ELF-1 (cell line): Measurements from ENCODE around the gene ZBTB9.

Experiments
- DNase-seq: peaks from one replicate; pipeline ENCODE4 v3.0.0-alpha.2; 2016; ENCODE audit warnings: low read depth, low spot score

ZBTB9 gene

DNA sequence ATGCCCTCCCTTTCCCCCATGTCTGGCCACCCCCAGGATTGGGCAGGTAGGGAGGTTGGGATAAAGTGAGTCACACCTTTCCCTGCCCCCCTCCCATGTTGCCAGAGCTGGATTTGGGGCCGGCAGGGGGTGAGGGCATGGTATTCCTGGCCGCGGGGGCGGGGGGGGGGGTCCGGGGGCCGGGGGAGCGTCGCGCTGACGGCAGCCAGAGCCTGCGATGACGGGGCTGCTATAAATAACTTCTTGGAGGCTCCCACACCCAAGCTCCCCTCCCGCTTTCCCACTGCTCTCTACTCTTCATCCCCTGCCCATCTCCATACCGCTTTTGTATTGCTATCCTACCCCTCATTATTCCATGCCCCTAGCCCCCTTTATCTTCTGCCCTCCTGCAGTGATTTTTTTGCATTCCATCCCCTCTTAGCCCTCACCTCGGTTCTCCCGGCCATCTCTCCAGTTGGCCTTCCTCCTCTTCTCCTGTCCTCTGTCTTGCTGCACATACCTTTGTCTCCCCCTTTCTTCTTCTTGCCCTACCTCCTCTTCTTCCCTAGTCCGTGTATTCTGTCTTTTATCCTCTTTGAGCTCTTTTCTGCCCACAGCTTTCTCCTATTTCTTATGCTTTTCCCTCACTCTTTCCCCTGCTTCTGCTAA, 20.7 kb upstream of the ZBTB9 start:
- DNase-seq: peak; percentile 27

DNA sequence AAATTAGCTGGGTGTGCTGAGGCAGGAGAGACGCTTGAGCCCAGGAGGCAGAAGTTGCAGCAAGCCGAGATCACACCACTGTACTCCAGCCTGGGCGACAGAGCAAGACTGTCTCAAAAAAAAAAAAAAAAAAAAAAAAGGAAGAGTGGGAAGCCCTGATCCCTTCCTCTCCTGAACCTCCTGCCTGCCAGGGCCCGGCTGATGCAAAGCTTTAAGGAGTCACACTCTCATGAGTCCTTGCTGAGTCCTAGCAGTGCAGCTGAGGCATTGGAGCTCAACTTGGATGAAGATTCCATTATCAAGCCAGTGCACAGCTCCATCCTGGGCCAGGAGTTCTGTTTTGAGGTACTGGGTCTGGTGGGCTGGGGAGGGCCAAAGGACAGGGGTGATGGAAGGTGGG, 19.4 kb upstream of the ZBTB9 start:
- DNase-seq: no peak

DNA sequence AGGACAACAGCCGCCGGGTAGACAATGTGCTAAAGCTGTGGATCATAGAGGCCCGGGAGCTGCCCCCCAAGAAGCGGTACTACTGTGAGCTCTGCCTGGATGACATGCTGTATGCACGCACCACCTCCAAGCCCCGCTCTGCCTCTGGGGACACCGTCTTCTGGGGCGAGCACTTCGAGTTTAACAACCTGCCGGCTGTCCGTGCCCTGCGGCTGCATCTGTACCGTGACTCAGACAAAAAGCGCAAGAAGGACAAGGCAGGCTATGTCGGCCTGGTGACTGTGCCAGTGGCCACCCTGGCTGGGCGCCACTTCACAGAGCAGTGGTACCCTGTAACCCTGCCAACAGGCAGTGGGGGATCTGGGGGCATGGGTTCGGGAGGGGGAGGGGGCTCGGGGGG, 16.7 kb upstream of the ZBTB9 start:
- DNase-seq: no peak

DNA sequence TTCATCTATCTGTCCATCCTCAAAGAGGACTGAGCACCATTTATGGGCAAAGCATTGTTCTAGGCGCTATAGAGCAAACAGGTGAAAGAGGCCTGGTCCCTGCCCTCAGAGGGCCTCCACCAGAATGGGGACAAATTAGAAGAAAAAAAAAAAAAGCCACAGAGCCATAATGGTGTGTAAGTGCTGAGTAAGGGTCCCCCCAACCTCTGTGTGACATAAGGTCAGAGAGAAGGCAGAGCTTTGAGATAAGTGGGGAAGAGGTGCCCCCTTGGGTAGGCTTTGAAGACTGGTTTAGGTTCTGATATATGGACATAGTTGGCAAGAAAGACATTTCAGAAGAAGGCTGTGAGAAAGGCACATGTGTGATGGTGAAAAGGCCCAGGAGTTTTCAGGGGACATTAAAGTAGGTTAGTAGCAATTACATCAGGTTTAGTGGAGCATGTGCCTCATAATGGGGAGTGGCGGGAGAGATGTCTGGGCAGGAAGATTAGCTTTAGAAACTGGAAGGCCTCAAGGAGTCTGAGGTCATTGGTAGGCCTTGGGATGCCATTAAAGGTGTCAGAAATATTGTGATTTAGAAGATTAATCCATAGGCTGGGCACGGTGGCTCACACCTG, 15.3 kb upstream of the ZBTB9 start:
- no peak for DNase-seq

DNA sequence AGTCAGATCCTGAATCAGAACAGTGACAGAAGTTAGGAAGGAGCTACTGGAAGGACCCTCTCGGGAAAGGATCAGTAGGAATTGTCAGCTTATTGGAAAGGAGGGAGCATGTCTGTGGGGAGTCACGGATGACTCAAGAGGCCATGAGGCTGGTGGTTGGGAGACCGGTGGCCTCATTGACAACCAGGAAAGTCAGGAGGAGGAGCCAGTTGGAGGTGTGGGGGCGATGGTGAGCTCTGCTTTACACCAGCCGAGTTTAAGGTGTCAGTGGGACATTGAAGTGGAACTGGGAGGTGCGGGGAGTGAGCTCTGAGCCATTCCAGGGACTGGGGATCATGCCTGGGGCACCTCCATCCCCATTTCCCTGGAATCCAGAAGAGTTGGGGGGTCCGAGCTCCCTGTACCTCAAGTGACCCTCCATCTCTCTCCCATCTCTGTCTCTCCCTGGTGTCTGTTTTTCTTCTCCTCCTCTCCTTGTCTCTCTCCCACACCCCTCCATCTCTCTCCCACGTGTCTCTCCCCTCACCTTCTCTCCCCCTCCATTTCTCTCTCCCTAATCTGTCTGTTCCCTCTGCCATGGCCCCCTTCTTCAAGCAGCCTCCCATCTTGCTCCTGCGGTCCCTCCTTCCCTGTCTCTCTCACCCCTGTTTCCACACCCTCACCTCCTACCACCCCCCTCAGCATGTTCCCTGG, 14.3 kb upstream of the ZBTB9 start:
- DNase-seq: no peak

DNA sequence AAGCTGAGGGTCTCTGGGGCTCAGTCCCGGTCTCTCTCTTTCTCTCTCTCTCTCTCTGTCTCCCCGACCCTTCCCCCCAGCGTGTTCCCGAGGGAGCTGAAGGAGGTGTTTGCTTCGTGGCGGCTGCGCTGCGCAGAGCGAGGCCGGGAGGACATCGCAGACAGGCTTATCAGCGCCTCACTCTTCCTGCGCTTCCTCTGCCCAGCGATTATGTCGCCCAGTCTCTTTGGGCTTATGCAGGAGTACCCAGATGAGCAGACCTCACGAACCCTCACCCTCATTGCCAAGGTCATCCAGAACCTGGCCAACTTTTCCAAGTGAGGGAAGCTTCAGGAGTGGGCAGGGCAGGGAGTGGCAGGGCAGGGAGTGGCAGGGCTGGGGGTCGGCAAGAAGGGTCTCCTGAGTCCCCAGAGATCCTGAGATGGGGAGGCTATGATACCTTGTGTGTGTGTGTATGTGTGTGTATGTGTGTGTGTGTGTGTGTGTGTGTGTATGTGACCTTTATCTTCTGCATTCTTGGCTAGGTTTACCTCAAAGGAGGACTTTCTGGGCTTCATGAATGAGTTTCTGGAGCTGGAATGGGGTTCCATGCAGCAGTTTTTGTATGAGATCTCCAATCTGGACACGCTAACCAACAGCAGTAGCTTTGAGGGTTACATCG, 13.6 kb upstream of the ZBTB9 start:
- DNase-seq: no peak

DNA sequence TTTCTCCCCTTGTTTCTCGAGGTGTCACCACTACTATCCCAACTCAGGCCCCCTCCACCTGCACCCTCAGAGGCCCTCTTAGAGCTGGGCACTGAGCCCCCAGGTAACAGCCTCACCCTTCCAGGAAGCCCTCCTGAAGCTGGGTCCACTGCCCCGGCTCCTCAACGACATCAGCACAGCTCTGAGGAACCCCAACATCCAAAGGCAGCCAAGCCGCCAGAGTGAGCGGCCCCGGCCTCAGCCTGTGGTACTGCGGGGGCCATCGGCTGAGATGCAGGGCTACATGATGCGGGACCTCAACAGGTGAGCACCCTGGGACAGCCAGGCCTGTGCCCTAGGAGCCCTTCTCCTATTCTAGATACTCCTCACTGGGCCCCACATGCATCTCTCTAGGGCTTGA, 12.9 kb upstream of the ZBTB9 start:
- no peak for DNase-seq

DNA sequence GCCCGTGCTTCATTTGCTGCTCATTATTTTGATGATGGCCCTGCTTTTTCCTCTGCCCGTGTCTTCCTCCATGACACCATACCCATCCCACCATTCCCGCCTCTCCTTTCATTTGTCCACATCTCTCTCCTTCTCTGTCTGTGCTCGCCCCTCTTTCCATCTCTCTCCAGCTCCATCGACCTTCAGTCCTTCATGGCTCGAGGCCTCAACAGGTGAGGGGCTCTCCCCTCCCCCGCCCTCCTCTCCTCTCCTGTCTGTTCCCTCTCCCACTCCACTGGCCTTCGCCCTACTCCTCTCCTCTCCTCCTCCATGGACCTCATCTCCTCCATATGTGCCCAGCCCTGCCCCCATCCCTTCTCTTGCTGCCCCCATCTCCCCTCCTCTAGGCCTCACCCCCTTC, 12.1 kb upstream of the ZBTB9 start:
- no peak for DNase-seq

DNA sequence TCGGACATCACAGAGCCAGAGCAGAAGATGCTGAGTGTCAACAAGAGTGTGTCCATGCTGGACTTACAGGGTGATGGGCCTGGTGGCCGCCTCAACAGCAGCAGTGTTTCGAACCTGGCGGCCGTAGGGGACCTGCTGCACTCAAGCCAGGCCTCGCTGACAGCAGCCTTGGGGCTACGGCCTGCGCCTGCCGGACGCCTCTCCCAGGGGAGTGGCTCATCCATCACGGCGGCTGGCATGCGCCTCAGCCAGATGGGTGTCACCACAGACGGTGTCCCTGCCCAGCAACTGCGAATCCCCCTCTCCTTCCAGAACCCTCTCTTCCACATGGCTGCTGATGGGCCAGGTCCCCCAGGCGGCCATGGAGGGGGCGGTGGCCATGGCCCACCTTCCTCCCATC, 11.4 kb upstream of the ZBTB9 start:
- DNase-seq: no peak

DNA sequence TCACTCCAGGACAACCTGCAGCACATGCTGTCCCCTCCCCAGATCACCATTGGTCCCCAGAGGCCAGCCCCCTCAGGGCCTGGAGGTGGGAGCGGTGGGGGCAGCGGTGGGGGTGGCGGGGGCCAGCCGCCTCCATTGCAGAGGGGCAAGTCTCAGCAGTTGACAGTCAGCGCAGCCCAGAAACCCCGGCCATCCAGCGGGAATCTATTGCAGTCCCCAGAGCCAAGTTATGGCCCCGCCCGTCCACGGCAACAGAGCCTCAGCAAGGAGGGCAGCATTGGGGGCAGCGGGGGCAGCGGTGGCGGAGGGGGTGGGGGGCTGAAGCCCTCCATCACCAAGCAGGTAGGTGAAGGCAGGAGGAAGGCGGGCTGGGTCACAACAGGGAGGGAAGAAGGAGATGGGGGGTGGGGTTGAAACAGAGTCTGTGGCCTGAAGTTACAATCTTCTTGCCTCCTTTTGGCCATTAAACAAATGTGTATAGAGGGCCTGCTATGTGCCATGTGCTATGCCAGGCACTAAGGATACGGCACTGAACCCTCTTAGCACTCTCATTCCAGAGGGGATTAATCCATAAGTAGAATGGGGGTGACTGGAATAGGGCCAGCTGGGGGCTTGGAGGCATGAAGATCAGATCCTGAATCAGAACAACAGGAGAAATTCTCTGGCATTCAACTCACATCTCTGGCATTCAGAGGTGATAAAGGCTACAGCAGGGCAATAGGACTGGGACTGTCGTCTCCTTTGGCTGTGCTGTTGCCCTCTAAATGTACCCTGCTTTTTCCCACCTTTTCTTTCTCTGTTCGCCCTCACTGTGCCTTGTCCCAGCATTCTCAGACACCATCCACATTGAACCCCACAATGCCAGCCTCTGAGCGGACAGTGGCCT, 10.5 kb upstream of the ZBTB9 start:
- DNase-seq: no peak

DNA sequence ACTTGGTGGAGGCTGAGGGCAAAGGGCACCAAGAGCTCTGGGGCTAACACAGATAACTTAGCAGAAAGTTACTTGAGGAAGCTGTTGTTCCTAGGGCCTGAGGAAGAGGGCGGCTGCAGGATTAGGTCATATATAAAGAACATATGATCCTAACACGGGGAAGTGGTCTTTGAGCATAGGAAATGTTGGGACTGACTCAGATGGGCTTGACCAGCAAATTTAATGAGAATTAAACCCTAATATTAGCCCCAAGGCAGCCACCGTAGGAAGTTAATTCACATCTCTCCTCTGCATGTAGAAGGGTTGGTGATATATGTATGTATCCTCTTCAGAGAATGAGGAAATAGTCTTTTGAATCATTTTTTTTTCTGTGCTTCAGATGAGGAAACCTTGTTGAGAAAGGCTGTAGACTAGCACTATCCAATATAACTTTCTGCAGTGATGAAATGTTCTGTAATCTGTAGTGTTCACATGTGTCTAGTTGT, 9.2 kb upstream of the ZBTB9 start:
- DNase-seq: no peak

DNA sequence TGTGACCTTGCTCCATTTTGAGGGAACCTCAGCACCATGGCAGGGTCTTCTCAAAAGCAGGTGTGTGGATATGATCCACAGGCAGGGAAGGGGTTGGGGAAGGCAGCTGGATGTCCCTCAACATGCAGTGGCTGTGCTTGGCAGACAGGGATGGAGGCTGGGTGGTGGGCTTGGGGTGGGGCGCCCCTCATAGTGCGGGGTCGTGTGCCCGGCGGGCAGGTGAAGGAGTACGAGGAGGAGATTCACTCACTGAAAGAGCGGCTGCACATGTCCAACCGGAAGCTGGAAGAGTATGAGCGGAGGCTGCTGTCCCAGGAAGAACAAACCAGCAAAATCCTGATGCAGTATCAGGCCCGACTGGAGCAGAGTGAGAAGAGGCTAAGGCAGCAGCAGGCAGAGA, 8.0 kb upstream of the ZBTB9 start:
- no peak for DNase-seq

DNA sequence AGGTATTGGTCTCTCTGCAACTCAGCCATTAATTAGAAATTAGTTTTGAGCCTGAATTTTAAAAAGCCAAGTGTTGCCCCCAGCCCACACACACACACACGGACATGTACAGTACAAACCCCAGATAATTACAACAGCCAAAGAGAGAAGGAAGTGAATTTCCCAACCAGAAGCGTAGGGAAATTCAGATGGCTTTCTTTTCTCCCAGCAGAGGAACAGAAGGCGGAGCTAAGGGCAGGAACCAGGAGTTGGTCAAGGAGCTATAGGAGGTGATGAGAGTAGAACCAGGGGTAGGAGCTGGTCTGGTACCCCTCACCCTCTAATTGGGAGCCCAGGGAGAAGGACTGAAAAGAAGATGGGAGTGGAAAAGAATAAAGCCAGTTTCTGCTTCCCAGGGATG, 3.9 kb upstream of the ZBTB9 start:
- no peak for DNase-seq

DNA sequence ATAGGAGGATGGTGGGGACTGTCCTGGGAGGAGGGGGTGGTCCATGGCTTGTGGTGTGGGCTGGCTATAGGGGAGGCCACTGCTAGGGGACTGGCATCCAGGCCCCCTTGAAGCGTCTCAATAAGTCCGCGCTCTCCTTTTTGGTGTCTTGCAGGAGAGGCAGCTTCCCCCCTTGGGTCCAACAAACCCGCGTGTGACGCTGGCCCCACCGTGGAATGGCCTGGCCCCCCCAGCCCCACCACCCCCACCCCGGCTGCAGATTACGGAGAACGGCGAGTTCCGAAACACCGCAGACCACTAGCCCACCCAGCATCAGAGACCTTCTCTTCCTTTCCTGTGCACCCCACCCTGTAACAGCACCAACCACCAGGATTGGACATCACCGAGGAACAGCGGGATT, 2.8 kb upstream of the ZBTB9 start:
- no peak for DNase-seq

DNA sequence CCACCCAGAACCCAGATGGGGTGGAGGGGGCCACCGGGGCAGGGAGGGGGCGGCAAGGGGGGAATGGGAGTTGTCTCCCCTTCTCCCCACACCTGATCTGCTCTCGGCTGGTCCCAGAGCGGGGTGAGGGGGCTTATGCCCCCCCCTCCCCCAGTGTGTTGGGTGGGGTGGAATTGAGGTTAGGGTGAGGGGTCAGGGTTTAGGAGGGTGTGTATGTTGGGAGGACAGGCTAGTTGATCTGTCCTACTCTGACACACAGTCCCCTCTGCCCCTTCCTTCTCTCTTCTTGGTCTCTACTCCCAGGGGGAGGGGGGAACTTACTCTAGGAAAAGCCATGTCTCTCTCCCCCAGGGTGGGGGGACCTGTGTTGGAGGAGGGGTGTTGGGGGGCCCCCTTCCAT, 1.9 kb upstream of the ZBTB9 start:
- no peak for DNase-seq

DNA sequence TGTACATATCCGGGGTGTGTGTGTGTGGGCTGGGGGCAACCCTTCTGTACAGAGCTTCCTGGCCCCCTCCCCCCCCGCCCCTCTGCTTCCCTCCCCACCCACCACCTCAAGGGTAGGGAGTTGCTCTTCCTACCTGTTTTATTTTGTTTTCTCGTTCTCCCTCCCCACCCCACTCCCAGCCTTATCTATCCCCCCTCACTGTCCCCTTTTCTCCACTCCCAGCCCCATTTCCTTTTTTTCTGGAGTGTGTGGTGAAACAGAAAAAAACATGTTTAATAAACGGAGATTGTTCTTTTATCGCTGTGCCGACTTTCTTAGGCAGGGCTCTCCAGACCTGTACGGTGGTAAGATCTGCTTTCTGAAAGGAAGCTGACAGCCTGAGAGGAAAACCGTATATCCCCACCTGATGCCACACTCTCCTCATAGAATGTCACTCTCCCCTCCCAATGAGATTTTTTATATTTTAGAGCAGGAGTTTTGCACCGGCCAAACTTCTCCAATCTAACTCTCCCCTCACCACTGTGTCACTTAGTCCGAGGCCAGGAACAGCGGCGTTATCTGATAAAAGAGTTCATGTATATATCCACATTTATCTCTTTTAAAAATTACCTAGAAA, 875 bp upstream of the ZBTB9 start:
- DNase-seq: no peak

DNA sequence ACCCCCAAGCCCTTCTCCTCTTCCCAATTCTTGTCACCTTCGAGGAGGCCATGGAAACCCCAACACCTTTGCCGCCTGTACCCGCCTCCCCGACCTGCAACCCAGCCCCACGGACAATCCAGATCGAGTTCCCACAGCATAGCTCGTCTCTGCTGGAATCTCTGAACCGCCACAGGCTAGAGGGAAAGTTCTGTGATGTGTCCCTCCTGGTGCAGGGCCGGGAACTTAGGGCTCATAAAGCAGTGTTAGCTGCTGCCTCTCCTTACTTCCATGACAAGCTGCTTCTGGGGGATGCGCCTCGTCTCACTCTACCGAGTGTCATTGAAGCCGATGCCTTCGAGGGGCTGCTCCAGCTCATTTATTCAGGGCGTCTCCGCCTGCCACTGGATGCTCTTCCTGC, 675 bp downstream of the ZBTB9 start:
- peak; percentile 6 for DNase-seq

DNA sequence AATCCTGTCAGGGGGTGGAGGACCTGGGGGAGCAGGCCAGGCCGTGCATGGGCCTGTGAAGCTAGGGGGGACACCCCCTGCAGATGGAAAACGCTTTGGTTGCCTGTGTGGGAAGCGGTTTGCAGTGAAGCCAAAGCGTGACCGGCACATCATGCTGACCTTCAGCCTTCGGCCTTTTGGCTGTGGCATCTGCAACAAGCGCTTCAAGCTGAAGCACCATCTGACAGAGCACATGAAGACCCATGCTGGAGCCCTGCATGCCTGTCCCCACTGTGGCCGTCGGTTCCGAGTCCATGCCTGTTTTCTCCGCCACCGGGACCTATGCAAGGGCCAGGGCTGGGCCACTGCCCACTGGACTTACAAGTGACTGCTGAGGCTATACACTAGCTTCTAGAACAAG, 1.8 kb downstream of the ZBTB9 start:
- DNase-seq: no peak

DNA sequence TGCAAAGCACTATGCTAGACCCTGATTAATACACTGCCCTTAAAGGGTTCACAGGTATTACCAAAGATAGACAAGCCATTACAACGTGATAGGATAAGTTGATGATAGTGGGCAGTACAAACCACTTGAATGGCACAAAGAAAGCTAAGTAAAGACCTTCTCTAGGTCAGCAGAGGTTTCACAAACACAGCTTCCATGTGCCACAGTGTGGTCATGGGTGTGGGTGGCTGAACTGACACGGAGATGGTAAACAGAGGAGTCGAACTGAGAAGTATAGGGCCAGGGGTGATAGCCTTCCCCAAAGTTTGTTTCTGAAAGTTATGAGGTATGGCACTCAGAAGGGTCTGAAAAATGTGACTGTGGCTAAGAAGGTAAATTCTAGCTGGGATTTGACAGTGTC, 4.3 kb downstream of the ZBTB9 start:
- DNase-seq: no peak

DNA sequence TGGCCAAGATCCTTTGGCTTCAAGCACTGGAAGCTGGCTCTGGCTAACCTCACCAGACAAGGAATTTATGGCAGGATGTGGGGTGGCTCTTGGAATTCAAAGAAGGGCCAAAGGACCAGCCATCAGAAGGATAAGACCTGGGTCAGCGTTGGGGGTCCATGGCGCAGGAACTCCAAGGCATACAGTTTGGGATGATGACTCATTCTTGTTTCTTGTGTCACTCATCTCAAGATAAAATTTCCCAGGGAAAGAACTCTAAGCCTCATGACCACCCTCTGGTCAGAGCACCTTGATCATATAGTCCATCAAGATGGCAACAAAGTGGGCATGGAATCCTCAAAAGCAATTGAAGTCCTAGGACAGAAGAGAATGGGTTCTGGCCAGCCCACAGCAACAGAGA, 4.8 kb downstream of the ZBTB9 start:
- no peak for DNase-seq

DNA sequence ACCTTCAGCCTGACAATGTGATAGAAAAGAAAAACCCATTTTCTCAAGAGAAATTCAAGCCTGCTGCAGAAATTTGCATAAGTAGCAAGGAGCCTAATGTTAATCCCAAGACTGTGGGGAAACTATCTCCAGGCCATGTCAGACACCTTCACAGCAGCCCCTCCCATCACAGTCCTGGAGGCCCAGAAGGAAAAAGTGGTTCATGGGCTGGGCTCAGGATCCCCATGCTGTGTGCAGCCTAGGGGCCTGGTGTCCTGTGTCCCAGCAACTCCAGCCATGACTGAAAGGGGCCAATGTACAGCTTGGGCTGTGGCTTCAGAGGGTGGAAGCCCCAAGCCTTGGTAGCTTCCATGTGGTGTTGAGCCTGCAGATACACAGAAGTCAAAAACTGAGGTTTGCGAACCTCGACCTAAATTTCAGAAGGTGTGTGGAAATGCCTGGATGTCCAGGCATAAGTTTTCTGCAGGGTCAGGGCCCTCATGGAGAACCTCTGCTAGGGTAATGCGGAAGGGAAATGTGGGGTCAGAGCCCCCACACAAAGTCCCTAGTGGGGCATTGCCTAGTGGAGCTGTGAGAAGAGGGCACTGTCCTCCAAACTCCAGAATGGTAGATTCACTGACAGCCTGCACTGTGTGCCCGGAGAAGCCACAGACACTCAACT, 11.8 kb downstream of the ZBTB9 start:
- DNase-seq: no peak
